RPMI7951 (cell line): ENCODE measurements around the gene DYNLL2. TPM values are rescaled to one million over a fixed set of nuclear protein-coding genes. Genes with fewer than 3 reads are reported as not detected.
"Not testable (repeated sequence)": the region's sequence is repeated elsewhere in the genome, so short reads cannot be mapped to it uniquely, and the experiment has no call there.

ENCODE experiments used
- DNase-seq: peaks from one replicate; pipeline ENCODE4 v3.0.0-alpha.2; 2012; ENCODE audit warnings: low read depth
- total RNA-seq: library from RNA; depleted of rRNA; stranded (reverse); fragments of >200 nt; shearing (Covaris generic); gene quantifications from 2 replicates; pipeline ENCODE4 v1.2.3, GENCODE V29; 2014; rRNA removed

Gene DYNLL2
- 7.6 and 8.0 TPM in 2 replicates for total RNA-seq

DNA sequence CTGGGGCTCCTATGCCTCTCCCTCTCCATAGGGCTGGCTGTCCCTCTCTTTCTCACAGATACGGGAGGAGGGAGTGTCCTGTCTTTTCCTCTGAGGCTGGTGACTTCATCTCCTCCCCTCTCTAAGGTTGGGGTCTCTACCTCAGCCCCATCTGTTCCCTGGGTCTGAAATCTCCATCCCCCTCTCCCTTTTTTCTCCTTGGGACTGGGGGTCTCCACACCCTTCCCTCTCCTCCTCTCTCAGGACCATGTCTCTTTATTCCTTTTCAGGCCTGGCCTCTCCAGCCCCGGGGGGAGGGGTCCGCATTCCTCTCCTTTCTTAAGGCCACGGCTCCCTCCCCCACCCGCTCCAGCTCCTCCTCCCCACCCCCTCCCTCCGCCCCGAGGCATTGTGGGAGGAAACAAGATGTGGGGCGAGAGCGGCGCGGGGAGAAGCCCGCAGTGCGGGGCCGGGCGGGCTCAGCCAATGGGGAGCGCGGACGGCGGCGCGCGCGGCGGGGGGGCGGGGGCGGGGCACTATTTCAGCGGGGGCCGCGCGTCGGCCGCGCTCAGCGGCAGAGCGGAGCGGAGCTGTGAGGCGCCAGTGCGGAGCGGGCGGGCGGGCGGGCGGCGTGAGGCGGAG lies at the start of gene DYNLL2:
DYNLL2 (plus strand) TSS at position 550 of the 621 bp plus-strand sequence. CDS start 3,672 bp downstream, outside the sequence.
- peak; percentile 88 for DNase-seq

DNA sequence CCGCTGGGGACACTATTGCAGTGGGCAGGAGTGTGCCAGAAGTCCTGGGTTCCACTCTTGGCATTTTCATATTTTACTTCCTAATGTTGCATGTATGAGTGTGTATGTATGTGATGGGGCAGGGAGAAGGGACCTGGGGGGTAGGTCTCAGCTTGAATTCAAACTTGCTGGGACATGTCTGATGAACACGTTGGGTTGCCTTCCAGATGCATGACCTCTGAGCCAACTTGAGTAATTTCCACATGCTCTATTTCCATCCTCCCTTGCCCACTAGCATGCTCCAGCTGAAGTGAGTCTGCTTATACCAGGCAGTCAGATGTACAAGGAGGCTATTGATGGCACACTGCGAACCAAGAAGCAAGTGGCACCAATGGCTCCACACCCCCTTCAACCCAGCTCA lies 43.2 kb upstream of the DYNLL2 start:
- DNase-seq, result no peak

DNA sequence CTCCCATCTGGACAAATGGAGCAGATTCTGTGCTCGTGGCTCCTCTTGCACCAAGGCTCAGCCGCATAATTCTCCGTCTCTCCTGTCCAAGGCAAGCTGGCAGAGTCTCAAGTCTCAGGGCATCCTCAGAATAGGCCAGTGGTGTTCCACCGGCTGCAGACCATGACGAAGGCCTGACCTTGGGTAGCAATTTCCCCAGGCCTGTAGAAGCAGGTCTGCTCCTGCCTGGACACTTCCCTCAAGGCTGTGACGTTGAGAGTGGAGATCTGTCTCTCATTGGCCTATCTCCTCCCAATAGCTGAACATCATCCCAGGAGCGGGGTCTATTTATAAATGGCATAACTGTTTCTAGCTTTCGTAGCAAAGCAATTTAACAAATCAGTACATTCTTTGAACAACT lies 42.8 kb upstream of the DYNLL2 start:
- DNase-seq, result no peak

DNA sequence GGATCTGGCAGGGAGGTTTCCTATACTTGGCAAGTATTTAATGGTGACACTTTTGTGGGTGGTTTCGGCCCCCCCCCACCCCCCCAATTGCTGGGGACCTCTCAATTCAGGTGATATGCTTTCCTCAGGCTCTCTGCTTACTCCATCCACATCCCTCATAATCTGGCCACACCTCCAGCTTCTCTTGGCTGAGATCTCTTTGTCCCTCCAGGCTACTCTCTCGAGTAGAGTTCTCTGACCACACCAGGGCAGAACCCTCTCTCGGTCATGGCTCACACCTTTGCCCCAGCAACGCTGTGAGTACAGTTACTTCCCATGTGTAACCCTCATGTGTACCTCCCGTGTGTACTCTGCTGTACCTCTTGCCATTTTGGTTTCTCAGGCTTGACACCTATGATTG lies 42.1 kb upstream of the DYNLL2 start:
- DNase-seq, result no peak

DNA sequence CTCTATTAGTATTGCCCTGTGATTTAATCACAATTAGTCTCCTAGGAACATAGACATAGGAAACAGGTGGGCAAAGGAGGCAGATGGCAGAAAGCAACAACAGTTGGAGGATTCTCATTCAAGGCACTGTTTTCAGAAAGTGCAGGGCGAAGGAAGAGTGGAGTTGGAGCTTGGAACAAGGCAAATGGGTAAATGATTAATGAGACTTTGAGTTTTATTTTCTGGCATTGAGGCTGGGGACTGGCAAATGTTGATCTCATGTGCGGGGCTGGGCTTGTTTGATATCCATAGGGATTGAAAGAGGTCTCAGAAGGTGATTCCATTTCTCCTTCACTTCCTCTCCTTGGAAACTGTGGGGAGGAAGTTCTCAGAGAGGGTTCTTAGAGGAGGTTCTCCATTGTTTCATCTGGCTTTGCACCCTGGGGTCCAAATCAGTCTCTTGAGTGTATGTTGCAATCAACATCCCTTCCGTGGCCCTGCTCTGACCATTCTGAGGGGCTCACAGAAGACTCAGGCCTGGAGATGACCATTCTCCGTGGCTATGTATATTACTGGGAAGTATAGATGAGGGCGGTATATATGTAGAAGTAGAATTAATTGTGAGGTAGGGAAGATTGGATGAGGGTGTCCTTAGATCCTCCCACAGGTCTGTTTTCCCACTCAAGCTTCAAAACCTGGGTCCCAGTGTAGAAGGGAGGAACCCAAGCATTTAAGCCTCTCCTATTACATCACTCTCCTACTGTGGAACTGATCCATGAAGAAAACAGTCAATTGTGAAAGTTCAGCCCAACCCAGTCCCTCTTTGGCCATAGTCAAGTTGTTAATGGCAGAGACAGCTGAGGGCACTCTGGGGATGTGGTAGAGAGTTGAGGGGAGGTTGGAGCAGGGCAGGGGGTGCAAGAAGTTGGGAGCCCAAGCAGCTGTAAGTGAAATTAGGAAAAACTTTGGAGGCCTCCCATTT lies 39.7 kb upstream of the DYNLL2 start:
- no peak for DNase-seq

DNA sequence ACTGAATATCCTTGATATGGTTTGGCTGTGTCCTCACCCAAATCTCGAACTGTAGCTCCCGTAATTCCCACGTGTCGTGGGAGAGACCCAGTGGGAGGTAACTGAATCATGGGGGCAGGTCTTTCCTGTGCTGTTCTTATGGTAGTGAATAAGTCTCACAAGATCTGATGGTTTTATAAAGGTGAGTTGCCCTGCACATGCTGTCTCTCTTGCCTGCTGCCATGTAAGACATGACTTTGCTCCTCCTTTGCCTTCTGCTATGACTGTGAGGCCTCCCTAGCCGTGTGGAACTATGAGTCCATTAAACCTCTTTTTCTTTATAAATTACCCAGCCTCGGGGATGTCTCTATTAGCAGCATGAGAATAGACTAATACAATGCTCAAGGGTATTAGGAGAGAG lies 39.0 kb upstream of the DYNLL2 start:
- DNase-seq, result not testable (repeated sequence)

DNA sequence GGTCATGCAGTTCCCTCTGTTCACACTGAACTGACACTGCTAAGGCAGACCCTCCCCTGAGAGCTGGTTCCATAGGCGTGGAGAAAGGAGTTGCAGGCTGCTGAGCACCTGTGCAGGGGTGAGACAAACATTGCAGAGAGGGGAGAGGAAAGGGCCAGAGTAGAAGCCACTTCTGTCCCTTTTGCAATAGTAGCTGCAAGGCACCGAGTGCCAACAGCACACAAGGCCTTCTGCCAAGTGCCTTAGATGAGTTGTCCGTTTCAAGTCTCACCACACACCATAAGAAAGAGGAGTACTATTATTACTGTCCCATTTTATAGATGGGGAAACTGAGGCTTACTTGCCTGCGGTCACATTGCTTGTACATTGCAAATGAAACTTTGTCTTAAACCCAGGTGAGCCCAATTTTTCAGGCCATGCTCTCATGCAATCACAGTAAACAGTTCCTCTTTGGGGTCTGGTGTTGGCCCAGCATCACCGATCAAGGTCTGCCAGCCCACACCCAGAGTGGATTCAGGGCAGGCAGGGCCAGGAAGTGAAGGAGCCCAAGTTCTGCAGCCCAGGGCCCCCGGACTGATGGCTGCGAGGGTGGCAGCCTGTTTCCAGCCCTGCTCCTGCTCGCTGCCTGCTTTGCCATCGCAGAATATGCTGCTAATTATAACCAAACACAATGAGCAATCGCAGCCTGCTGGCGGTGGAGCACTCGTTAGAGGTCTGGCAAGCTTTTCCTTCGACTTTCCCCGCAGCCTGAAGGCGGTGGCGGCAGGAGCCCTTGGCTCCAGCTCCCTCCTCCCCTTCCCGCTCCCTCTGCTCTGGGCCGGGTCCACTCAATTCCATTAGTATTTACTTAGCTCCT lies 36.8 kb upstream of the DYNLL2 start:
- DNase-seq, result no peak

DNA sequence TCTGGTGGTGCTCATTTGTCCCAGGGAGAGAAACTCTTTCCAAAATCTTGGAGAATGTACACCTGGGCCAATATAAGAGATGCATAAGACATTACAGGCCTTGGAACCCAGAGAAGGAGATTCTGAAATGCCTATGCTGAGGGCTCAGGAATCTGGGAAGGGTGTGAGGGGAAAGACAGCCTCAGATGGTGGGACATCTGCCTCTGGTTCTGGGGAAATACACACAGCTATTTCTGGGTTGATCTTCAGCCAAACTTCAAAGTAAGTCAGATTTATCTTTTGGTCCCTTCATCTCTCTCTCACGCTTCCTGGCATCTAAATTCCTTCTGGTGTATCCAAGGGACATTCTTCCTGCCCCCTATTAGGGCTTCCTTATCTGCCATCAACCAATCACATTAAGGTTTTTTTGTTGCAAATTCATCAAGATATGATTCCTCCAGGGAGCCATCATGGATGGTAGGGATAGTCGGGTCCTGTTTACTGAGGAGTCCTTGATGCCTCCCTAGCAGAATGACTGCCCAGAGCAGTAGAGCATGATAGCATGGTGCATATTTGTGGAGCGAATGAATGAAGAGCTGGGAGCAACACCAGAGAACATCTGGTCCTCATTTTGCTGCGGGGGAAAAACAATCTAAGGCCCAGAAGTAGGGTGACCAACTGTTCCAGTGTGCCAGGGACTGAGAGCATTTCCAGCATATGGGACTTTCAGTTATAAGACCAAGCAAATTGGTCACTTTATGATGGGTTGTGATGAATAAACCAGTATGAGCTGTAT lies 35.7 kb upstream of the DYNLL2 start:
- DNase-seq, result no peak

DNA sequence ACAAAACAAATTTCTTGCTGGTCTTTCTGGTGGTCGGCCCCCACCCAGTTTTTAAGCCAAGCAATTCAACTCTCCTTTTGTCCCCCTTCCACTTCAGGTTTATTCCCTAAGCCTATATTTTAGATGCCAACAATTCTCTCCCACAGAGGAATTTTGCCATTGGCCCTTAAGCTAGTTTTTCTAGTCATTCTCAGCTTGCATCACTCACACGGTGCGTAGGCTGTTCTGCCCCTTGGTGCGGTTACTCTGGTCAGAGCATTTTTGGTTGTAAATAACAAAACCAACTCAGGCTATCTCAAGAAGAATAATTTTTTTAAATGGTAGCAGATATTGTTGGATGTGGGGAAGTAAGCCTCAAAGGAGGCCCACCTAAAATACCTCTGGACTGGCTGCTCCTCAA lies 33.7 kb upstream of the DYNLL2 start:
- no peak for DNase-seq

DNA sequence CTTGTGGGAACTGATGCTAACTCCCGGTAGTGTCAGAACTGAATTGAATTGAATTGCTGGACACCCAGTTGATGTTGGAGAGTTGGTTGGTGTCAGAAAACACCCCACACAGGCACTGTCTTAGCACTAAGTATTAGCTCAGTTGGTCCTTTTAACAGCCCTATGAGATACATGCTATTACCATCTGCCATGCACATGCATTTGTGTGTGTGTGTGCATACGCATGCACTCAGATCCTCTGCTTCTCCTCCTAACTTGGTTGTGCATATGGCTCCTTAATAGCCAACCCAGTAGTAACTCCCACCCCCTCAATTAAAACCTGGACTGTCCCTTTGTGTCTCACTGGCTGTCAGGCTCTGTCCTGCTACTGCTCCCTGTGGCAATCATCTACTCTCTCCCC lies 32.3 kb upstream of the DYNLL2 start:
- DNase-seq, result no peak

DNA sequence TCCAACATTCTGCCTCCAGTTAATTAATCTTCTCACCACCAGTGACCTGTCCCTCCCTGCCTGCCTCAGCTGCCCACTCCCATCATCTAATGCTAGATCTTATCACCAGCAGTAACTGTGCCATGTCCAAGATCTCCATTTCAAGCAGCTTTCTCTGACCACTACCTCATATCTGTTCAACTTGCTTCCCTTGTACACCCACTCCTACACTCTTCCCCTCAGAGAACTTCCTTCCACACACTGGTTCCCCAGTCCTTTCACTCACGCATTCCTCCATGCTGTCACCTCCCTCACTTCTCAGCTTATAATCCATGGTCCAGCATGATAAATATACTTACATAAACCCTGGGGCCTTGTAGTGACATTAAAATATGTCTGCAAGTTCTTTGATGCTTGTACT lies 31.8 kb upstream of the DYNLL2 start:
- no peak for DNase-seq

DNA sequence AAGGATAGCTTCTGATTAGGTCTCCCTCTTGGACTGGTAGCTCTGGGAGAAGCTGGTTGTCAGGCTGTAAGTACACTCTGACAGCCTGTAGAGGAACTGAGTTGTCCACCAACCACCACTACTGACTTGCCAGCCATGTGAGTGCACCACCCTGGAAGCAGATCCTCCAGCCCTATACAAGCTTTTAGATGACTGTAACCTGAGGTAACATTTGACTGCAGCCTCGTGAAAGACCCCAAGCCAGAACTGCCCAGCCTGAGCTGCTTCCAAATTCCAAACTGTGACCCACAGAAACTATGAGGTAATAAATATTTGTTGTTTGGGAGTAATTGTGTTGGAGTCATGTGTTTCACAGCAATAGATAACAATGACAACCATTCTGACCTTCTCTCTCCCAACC lies 30.8 kb upstream of the DYNLL2 start:
- DNase-seq, result no peak

DNA sequence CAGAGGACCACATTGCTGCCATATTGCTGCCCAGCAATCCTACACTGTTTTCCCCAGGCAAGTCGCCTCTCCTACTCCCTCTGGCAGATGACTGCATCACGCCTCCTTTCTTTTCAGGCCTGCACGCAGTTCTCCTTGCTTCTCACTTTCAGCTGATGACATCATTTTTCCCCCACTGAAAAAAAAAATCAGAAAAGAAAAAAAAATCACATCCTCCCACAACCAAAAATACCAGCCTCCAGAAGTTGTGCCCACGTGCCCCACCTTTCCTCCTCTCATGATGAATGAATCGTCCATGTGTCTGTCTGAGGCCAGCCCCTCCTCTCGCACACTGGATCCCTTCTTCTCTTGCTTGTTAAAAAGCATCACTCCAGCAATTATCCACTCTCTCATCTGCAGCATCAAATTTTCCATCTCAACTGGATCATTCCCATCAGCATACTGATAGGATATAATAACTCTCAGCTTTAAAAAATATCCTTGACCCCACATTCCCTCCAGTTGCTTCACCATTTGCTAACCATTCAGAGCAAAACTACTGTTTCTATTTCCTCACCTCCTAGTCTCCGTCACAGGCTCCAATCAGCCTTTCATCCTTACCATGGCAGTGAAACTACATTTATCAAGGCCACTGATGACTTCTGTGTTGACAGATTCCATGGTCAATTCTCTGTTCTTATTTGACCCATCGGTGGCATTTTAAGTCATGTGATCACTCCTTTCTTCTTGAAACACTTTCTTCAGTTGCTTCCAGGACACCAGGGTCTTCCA lies 30.1 kb upstream of the DYNLL2 start:
- peak; percentile 37 for DNase-seq

DNA sequence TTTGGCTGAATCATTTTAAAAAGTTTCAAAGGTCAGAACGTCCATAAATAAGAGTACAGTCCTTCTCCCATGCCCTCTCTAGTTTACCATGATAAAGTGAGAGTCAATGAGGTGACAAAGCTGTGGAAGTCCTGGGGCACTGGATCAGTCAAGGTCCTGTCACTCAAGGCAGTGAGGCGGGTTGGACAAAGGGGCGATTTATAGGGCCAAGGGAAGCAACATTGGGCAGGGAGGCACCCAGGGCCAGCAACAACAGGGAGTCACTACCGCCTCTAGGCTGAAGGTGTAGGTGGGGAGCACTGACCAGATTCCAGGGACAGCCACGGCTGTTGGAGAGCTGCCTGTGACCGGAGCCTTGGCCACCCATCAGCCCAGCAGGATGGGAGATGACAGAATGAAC lies 28.6 kb upstream of the DYNLL2 start:
- DNase-seq, result no peak

DNA sequence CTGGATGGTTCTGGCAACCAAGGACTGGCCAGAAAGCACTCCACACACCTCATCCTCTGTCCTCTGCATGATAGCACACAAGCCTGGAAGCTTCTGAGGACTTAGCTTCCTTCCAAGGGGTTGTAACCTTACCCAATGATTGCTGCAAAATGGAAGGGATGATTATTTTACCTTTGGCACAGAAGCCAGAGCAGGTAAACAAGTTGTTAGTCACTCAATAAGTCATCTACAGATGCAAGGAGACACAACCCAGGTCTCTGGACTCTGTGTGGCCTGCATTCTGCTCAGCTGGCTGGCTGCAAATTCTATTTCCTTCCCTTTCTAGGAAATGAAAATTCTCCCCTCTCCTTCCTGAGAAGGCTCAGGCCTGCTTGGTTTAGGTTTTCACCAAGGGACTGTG lies 26.7 kb upstream of the DYNLL2 start:
- DNase-seq, result no peak

DNA sequence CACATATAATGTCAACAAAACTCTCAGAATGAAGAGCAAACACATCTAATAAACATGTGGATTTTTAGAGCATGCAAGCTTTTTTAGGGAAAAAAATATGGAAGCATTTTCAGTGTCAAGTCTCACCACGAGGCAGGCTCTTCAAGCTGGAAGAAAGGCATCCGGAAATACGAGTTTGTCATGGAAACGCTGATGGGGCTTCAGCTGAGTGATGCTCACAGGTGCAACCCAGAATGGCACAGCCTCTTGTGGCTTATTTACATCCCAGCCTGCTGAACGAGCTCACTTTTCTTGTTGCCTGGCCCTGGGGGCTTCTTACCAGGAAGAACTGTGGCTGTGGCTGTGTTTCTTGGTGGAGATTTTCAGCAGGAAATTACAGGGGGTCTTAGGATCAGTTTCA lies 24.1 kb upstream of the DYNLL2 start:
- no peak for DNase-seq

DNA sequence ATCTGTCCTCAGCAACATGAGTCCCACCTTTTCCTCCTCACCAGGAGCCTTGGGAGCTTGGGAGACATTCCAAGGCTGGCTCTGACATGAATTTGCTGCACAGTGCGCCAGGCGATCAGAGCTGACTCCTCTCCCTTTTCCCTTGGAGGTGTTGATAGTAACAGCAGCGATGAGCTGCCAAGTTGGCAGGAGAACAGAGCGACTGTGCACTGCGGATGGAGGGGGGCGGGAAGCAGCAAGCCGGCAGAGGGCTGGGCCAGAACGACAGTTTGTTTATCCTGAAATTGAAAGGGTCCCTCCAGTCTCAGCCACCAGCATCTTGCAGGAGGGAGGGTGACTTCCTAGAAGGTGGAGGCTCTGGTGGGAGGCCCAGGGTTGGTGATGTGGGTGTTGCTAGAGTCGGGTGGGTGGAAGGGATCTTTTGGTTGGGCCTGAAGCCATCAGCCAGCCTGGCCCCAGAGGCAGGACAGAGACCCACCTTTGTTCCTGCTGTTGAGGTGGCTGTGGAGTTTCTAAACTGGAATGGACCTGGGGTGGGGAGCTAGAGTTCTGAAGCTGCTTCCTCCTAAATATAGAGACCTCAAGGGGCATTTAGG lies 22.5 kb upstream of the DYNLL2 start:
- DNase-seq, result no peak

DNA sequence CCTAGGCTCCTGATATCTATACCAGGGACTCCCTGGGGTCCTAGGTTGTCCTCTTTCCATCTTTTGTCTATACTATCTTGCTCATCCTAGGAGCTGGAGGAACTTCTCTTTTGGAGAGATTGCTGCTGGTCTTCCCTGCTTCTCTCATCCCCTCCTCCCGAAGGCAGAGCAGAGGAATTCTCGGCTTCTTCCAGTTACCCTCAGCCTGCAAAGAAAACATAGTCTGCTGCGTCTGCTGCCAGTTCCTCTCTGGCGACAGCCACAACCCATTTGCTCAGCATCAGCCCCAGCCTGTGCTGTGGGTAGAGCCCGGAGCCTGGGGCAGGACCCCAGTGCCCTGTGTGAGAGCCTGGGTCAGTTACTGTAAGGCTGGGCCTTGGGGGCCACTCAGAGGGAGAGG lies 21.5 kb upstream of the DYNLL2 start:
- DNase-seq, result no peak

DNA sequence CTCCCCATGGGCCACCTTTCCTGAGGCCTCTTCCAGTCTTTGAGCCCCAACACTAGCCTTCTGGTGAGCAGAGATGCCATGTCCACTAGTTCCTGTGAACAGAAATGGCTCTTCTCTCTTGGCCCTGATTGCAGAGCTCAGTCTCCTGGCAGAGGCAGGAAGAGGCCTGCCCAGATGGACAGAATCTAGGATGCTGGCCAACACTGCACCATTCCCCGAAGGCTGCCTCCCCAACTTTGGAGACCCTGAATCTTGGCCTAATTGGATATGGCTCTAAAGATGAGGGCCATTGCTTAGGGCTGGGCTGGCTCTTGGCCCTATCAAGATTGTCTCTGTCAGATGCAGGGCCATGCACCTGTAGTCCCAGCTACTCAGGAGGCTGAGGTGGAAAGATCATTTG lies 18.0 kb upstream of the DYNLL2 start:
- DNase-seq, result no peak

DNA sequence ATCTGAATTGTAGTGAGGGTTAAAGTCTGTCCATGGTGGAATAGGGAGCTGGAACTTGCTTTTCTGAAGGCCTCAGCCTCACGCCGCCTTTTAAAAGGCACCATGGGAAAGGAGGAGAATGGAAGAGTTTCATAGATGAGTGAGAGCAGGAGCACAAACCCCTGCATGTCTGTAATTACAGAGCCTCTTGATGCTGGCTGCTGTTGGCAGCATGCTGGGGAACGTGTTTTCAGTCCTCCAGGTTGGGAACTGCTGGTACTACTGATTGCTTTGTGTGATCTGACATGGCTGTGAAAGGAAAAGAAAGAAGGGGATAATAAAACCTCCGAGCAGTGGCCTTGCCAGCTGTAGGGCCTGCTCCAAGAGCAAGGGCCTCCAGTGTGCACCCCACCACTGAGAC lies 16.8 kb upstream of the DYNLL2 start:
- DNase-seq, result no peak
